ENCODE results near the gene OSBPL1A. TPM values are rescaled to one million over a fixed set of nuclear protein-coding genes. Genes with fewer than 3 reads are reported as not detected.

Gene OSBPL1A
- total RNA-seq, 1 experiment from 2014 or later = 53.1 TPM

GRCh38 chr18:24400587-24400986, 3.0 kb upstream of the OSBPL1A start:
- ChIA-PET CTCF (interaction anchor here (1.0 to 2.1 kb wide), 3 partner anchors 11 to 88 kb away, joined by 3 to 9 read pairs (median 3); no protein-coding TSS in a partner anchor), POLR2A (no interaction called here)
- Mint-ChIP-seq H3K4me3 (no peak overlapping the region), H3K9me3 (peaks cover 4% of the 10 kb centered on the region), H3K27me3 (ENCODE audit: low read depth) (no peaks in the 10 kb centered on the region), H3K4me1 (peaks cover 50% of the 10 kb centered on the region), H3K36me3 (no peaks in the 10 kb centered on the region), H3K27ac (no peak overlapping the region)
- DNase-seq (ENCODE audit: low spot score) (no peak), ATAC-seq (no peak)
- TF ChIP-seq ELF4 (CRISPR knock-in tag; IDR thresholded peaks at IDR 0.05; ENCODE audit: low read depth) (no peak), CBFB (CRISPR knock-in tag; IDR thresholded peaks at IDR 0.05; ENCODE audit: low read depth) (no peak), NFYB (CRISPR knock-in tag; conservative IDR thresholded peaks at IDR 0.05; ENCODE audit: low read depth) (no peak), KAT7 (CRISPR knock-in tag; IDR thresholded peaks at IDR 0.05; ENCODE audit: borderline replicate concordance) (no peak), TP53 (CRISPR knock-in tag; IDR thresholded peaks at IDR 0.05) (no peak), FOXP1 (CRISPR knock-in tag; IDR thresholded peaks at IDR 0.05; ENCODE audit: borderline replicate concordance) (no peak), IRF1 (CRISPR knock-in tag; IDR thresholded peaks at IDR 0.05) (no peak), SMAD3 (CRISPR knock-in tag; IDR thresholded peaks at IDR 0.05; ENCODE audit: borderline replicate concordance) (no peak), ZNF671 (CRISPR knock-in tag; IDR thresholded peaks at IDR 0.05) (no peak), NR2C2 (CRISPR knock-in tag; IDR thresholded peaks at IDR 0.05) (no peak), CREB1 (CRISPR knock-in tag; IDR thresholded peaks at IDR 0.05) (no peak), NR3C1 (CRISPR knock-in tag; conservative IDR thresholded peaks at IDR 0.05; ENCODE audit: low read depth) (no peak), OVOL2 (CRISPR knock-in tag; IDR thresholded peaks at IDR 0.05; ENCODE audit: borderline replicate concordance) (no peak), ZNF396 (CRISPR knock-in tag; IDR thresholded peaks at IDR 0.05; ENCODE audit: borderline replicate concordance) (no peak)
- TF ChIP-seq, protein P1, sequence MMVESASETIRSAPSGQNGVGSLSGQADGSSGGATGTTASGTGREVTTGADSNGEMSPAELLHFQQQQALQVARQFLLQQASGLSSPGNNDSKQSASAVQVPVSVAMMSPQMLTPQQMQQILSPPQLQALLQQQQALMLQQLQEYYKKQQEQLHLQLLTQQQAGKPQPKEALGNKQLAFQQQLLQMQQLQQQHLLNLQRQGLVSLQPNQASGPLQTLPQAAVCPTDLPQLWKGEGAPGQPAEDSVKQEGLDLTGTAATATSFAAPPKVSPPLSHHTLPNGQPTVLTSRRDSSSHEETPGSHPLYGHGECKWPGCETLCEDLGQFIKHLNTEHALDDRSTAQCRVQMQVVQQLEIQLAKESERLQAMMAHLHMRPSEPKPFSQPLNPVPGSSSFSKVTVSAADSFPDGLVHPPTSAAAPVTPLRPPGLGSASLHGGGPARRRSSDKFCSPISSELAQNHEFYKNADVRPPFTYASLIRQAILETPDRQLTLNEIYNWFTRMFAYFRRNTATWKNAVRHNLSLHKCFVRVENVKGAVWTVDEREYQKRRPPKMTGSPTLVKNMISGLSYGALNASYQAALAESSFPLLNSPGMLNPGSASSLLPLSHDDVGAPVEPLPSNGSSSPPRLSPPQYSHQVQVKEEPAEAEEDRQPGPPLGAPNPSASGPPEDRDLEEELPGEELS (CRISPR knock-in tag; IDR thresholded peaks at IDR 0.05) = no peak
- TF ChIP-seq, protein P2, sequence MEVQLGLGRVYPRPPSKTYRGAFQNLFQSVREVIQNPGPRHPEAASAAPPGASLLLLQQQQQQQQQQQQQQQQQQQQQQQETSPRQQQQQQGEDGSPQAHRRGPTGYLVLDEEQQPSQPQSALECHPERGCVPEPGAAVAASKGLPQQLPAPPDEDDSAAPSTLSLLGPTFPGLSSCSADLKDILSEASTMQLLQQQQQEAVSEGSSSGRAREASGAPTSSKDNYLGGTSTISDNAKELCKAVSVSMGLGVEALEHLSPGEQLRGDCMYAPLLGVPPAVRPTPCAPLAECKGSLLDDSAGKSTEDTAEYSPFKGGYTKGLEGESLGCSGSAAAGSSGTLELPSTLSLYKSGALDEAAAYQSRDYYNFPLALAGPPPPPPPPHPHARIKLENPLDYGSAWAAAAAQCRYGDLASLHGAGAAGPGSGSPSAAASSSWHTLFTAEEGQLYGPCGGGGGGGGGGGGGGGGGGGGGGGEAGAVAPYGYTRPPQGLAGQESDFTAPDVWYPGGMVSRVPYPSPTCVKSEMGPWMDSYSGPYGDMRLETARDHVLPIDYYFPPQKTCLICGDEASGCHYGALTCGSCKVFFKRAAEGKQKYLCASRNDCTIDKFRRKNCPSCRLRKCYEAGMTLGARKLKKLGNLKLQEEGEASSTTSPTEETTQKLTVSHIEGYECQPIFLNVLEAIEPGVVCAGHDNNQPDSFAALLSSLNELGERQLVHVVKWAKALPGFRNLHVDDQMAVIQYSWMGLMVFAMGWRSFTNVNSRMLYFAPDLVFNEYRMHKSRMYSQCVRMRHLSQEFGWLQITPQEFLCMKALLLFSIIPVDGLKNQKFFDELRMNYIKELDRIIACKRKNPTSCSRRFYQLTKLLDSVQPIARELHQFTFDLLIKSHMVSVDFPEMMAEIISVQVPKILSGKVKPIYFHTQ (CRISPR knock-in tag; IDR thresholded peaks at IDR 0.05) = no peak
- TF ChIP-seq, protein P3, sequence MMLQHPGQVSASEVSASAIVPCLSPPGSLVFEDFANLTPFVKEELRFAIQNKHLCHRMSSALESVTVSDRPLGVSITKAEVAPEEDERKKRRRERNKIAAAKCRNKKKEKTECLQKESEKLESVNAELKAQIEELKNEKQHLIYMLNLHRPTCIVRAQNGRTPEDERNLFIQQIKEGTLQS (CRISPR knock-in tag; conservative IDR thresholded peaks at IDR 0.05) = no peak
- TF ChIP-seq, protein P4, sequence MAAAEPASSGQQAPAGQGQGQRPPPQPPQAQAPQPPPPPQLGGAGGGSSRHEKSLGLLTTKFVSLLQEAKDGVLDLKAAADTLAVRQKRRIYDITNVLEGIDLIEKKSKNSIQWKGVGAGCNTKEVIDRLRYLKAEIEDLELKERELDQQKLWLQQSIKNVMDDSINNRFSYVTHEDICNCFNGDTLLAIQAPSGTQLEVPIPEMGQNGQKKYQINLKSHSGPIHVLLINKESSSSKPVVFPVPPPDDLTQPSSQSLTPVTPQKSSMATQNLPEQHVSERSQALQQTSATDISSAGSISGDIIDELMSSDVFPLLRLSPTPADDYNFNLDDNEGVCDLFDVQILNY (CRISPR knock-in tag; IDR thresholded peaks at IDR 0.05) = no peak

GRCh38 chr18:24398540-24398939, 916 bp upstream of the OSBPL1A start:
- Mint-ChIP-seq H3K36me3 (no peaks in the 10 kb centered on the region), H3K9me3 (no peaks in the 10 kb centered on the region), H3K4me1 (peaks cover 61% of the 10 kb centered on the region), H3K27ac (peak overlapping the region; percentile 94), H3K27me3 (ENCODE audit: low read depth) (no peaks in the 10 kb centered on the region), H3K4me3 (peak overlapping the region; percentile 88)
- ATAC-seq (peak; percentile 2; the same call in 1 of the 2 replicates), DNase-seq (ENCODE audit: low spot score) (peak; percentile 40)
- CTCF ChIA-PET = interaction anchor here (0.9 to 3.3 kb wide), 8 partner anchors 10 to 211 kb away, joined by 3 to 20 read pairs (median 5); no protein-coding TSS in a partner anchor
- POLR2A ChIA-PET = interaction anchor here (0.7 to 2.0 kb wide), 3 partner anchors 13 to 28 kb away, joined by 4 to 13 read pairs (median 6); partner anchors contain the start of gene IMPACT
- TF ChIP-seq, protein P3 (CRISPR knock-in tag; conservative IDR thresholded peaks at IDR 0.05) = no peak
- no peak for TF ChIP-seq EMX1 (CRISPR knock-in tag; IDR thresholded peaks at IDR 0.05)
- TF ChIP-seq PREB (CRISPR knock-in tag; IDR thresholded peaks at IDR 0.05; ENCODE audit: borderline replicate concordance) = no peak
- TF ChIP-seq ZNF219 (CRISPR knock-in tag; IDR thresholded peaks at IDR 0.05; ENCODE audit: borderline replicate concordance) = no peak
- TF ChIP-seq, protein P4 (CRISPR knock-in tag; IDR thresholded peaks at IDR 0.05) = no peak
- TF ChIP-seq, protein P5, sequence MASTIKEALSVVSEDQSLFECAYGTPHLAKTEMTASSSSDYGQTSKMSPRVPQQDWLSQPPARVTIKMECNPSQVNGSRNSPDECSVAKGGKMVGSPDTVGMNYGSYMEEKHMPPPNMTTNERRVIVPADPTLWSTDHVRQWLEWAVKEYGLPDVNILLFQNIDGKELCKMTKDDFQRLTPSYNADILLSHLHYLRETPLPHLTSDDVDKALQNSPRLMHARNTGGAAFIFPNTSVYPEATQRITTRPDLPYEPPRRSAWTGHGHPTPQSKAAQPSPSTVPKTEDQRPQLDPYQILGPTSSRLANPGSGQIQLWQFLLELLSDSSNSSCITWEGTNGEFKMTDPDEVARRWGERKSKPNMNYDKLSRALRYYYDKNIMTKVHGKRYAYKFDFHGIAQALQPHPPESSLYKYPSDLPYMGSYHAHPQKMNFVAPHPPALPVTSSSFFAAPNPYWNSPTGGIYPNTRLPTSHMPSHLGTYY (CRISPR knock-in tag; IDR thresholded peaks at IDR 0.05) = no peak
- TF ChIP-seq ESRRA (CRISPR knock-in tag; IDR thresholded peaks at IDR 0.05; ENCODE audit: borderline replicate concordance) = no peak

Measured in WTC11 (cell line).